Heart left ventricle (tissue), 13 donors: ENCODE data around the gene SLC9A3.

Experiments
- POLR2A ChIP-seq, 2 donors: fragments of 450-650 bp; IDR thresholded peaks; one replicate each; pipeline ENCODE4 v1.6.1; 2017; ENCODE audit warnings: antibody characterized with exemption in 2 of 2, mild to moderate bottlenecking in 2 of 2, moderate library complexity in 2 of 2
- TF ChIP-seq, protein P1 (sequence below), 12 donors: fragments of 200-600 bp; sonication (generic) in 4 of 12; IDR thresholded peaks; one replicate each; pipeline versions ENCODE4 v1.5.0 to v1.8.0; 2018 to 2022; ENCODE audit warnings: antibody characterized with exemption in 12 of 12, mild to moderate bottlenecking in 5 of 12
- donor health status: ischemic (EF 13 %, LVEDD 7.1; RV severe dilation, severe dysfunction).
- donor health status: DM: no; HTN: yes; CAD: no.
- donor health status: DM: no; HTN: no; CAD: no.
- donor health status: ischemic (EF 25% LVEDD 6.9; RV normal size, moderate dysfunction).
- donor health status: ischemic (EF 25% LVEDD 5.7; RV mildly dilated, moderate dysfunction).
- donor health status: ischemic (EF 35%, LVEDD 5.7; RV mildly dilated, moderate dysfunction).
- donor health status: nonischemic (EF 11% LVEDD 7.7; RV severe dilation, severe dysfunction).
- donor health status: DM: yes; HTN: yes; CAD: no.
- donor health status: PGD.
- donor health status: ischemic (EF 29% LVEDD 5.4; RV normal size, mild dysfunction).
- donor health status: nonischemic (EF 23%, LVEDD 6.1; RV moderate dilation, normal function).

- TF ChIP-seq, protein P1, sequence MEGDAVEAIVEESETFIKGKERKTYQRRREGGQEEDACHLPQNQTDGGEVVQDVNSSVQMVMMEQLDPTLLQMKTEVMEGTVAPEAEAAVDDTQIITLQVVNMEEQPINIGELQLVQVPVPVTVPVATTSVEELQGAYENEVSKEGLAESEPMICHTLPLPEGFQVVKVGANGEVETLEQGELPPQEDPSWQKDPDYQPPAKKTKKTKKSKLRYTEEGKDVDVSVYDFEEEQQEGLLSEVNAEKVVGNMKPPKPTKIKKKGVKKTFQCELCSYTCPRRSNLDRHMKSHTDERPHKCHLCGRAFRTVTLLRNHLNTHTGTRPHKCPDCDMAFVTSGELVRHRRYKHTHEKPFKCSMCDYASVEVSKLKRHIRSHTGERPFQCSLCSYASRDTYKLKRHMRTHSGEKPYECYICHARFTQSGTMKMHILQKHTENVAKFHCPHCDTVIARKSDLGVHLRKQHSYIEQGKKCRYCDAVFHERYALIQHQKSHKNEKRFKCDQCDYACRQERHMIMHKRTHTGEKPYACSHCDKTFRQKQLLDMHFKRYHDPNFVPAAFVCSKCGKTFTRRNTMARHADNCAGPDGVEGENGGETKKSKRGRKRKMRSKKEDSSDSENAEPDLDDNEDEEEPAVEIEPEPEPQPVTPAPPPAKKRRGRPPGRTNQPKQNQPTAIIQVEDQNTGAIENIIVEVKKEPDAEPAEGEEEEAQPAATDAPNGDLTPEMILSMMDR (IDR thresholded peaks at IDR 0.05), result no peak
- TF ChIP-seq POLR2A (IDR thresholded peaks at IDR 0.05), result no peak
Measured at GRCh38 chr5:432201-432927, 91.9 kb downstream of the SLC9A3 start.
